22Rv1 (cell line): ENCODE data around the gene CRYBB1.

Experiments
- CTCF ChIP-seq: fragments of 450-650 bp; IDR thresholded peaks from 2 replicates; pipeline ENCODE4 v1.5.1; 2017; ENCODE audit warnings: mild to moderate bottlenecking
- ZFX ChIP-seq: fragments of 450-650 bp; IDR thresholded peaks from 2 replicates; pipeline ENCODE4 v1.6.1; 2017; ENCODE audit warnings: antibody characterized with exemption, borderline replicate concordance

DNA sequence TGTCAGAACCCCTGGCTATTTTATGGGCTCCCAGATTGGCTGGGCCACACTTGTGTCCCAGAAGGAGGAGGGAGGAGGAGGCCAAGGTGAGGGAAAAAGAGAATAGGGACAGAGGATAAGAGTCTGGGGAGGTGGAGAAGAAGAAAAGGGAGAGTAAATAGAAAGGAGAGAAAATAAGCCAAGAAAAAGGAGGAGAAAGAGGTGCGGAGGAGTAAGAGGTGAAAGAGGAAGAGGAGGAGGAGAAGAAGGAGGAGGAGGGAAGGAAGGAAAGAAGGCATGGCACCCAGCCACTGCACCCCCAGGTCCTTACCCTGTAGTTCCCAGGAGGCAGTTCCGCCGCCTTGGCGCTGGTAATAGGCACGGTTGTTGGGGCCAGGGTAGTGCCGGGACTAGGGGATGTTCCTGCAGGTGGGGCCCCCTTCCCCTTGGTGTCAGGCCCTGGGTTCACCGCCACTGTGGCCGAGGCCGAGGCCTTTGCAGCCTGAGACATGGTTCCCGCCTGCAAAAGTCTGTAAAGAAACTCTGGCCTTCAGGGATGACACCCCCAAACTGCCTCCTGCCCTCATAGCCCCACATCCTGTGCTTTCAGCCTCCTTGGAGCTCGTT is 1.9 kb downstream of the CRYBB1 start:
- no peak for TF ChIP-seq CTCF
- no peak for TF ChIP-seq ZFX
